Measurements from ENCODE around the gene CARM1.

The CARM1 gene

DNA sequence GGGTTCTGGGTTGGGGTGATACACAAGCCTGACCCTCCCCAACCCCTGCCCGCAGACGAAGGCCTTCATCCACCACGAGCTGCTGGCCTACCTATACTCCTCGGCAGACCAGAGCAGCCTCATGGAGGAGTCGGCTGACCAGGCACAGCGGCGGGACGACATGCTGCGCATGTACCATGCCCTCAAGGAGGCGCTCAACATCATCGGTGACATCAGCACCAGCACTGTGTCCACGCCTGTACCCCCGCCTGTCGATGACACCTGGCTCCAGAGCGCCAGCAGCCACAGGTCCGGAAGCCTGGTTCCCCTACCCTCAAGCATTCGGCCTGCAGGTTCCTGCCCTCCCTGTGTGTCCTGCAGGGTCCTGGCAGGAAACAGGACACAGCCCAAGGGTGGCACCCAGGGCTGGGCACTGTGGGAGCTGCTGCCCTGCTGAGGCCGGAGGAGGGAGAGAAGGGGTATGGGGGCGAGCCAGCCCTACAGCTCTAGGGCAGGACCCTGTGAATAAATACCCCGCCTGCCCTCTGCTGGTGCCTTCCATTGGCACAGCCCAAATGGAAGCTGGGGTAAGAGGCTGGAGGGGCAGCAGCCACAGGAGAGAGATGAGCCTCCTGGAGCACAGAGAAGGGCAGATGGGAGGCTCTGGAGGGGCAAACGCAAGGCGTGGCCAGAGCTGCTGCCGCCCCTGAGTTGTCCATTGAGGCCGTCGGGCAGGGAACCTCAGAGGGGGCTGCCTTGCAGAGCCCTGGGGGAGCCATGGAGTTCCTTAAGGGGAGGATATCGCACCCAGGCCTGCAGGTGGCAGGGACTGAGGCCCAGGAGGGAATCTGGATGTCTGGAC lies 42.2 kb upstream of the CARM1 start:
- no peak overlapping the region for H2AFZ ChIP-seq (ENCODE audit: low read depth, low read length)
- no peak overlapping the region for H3K23ac ChIP-seq (ENCODE audit: low read length in 2 of 2)
- H3K4ac ChIP-seq (ENCODE audit: low read depth in 1 of 2, low read length in 2 of 2), result no peak overlapping the region
- no peak overlapping the region for H2BK120ac ChIP-seq (ENCODE audit: low read depth, low read length)
- H2BK12ac ChIP-seq (ENCODE audit: low read length in 2 of 2), result peak overlapping the region in 1 of 2 experiments; percentile 24
- no peak overlapping the region for H2BK15ac ChIP-seq (ENCODE audit: low read depth, poor library complexity, severe bottlenecking)
- peaks cover 30% of the 10 kb centered on the region for H3K79me1 ChIP-seq (replicated peaks; ENCODE audit: low read length, poor library complexity, severe bottlenecking)
- no peak overlapping the region for H3K4me2 ChIP-seq (ENCODE audit: low read length, poor library complexity, severe bottlenecking)
- H4K91ac ChIP-seq (ENCODE audit: low read length), result peak overlapping the region; percentile 18
- peaks cover 75 to 88% of the 10 kb centered on the region in 2 experiments for H3K36me3 ChIP-seq (ENCODE audit: control insufficient read depth in 1 of 2, insufficient read depth in 2 of 2, low read depth in 1 of 2, low read length in 2 of 2)
- WGBS, result 94% methylated on average over 26 of the region's 26 CpGs
- H3K18ac ChIP-seq (ENCODE audit: low read depth in 1 of 2, low read length in 2 of 2), result no peak overlapping the region
- H3K4me3 ChIP-seq (ENCODE audit: insufficient read depth in 1 of 2, low read depth in 1 of 2, low read length in 2 of 2), result no peak overlapping the region
- H3K9me3 ChIP-seq (ENCODE audit: control insufficient read depth, low read length), result no peaks in the 10 kb centered on the region
- no peak overlapping the region for H3K27ac ChIP-seq (ENCODE audit: low read length, poor library complexity, severe bottlenecking)
- no peak overlapping the region for H3K14ac ChIP-seq (ENCODE audit: low read length in 2 of 2)
- no peak overlapping the region for H4K8ac ChIP-seq (ENCODE audit: low read length)
- no peak overlapping the region for H3K9ac ChIP-seq (ENCODE audit: low read length)
- H3K4me1 ChIP-seq (ENCODE audit: control insufficient read depth, insufficient read depth, low read depth, low read length), result no peaks in the 10 kb centered on the region
- no peaks in the 10 kb centered on the region for H3K27me3 ChIP-seq (ENCODE audit: control insufficient read depth in 1 of 2, insufficient read depth in 1 of 2, low read length in 2 of 2)
- H2AK5ac ChIP-seq (ENCODE audit: low read length, severe bottlenecking), result no peak overlapping the region
- DNase-seq, result no peak
- no peak overlapping the region for H2BK5ac ChIP-seq (ENCODE audit: low read depth, low read length, poor library complexity, severe bottlenecking)

DNA sequence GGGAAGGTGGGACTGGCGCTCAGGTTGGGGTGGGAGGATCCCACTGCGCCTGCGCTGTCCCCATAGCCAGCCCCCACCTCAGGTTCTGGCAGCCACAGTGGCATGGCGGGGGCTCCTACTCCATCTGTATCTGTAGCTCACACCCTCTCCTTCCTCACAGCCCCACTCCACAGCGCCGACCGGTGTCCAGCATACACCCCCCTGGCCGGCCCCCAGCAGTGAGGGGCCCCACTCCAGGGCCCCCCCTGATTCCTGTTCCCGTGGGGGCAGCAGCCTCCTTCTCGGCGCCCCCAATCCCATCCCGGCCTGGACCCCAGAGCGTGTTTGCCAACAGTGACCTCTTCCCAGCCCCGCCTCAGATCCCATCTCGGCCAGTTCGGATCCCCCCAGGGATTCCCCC lies 41.4 kb upstream of the CARM1 start:
- Histone ChIP-seq H4K91ac (ENCODE audit: low read length) (no peak overlapping the region), H2BK12ac (ENCODE audit: low read length in 2 of 2) (no peak overlapping the region), H4K8ac (ENCODE audit: low read length) (no peak overlapping the region), H2BK15ac (ENCODE audit: low read depth, poor library complexity, severe bottlenecking) (no peak overlapping the region), H3K14ac (ENCODE audit: low read length in 2 of 2) (no peak overlapping the region), H3K4ac (ENCODE audit: low read depth in 1 of 2, low read length in 2 of 2) (no peak overlapping the region), H3K9ac (ENCODE audit: low read length) (no peak overlapping the region), H3K23ac (ENCODE audit: low read length in 2 of 2) (no peak overlapping the region), H2AK5ac (ENCODE audit: low read length, severe bottlenecking) (no peak overlapping the region), H3K79me1 (replicated peaks; ENCODE audit: low read length, poor library complexity, severe bottlenecking) (peaks cover 26% of the 10 kb centered on the region), H2BK120ac (ENCODE audit: low read depth, low read length) (no peak overlapping the region), H3K9me3 (ENCODE audit: control insufficient read depth, low read length) (no peaks in the 10 kb centered on the region), H3K4me1 (ENCODE audit: control insufficient read depth, insufficient read depth, low read depth, low read length) (peaks cover 2% of the 10 kb centered on the region), H3K4me3 (ENCODE audit: insufficient read depth in 1 of 2, low read depth in 1 of 2, low read length in 2 of 2) (no peak overlapping the region), H3K4me2 (ENCODE audit: low read length, poor library complexity, severe bottlenecking) (no peak overlapping the region), H3K27ac (ENCODE audit: low read length, poor library complexity, severe bottlenecking) (no peak overlapping the region), H3K36me3 (ENCODE audit: control insufficient read depth in 1 of 2, insufficient read depth in 2 of 2, low read depth in 1 of 2, low read length in 2 of 2) (peaks cover 71 to 85% of the 10 kb centered on the region in 2 experiments), H3K27me3 (ENCODE audit: control insufficient read depth in 1 of 2, insufficient read depth in 1 of 2, low read length in 2 of 2) (no peaks in the 10 kb centered on the region), H3K18ac (ENCODE audit: low read depth in 1 of 2, low read length in 2 of 2) (no peak overlapping the region), H2BK5ac (ENCODE audit: low read depth, low read length, poor library complexity, severe bottlenecking) (no peak overlapping the region), H2AFZ (ENCODE audit: low read depth, low read length) (no peak overlapping the region)
- DNase-seq, result no peak
- WGBS, result 95% methylated on average over 13 of the region's 16 CpGs

DNA sequence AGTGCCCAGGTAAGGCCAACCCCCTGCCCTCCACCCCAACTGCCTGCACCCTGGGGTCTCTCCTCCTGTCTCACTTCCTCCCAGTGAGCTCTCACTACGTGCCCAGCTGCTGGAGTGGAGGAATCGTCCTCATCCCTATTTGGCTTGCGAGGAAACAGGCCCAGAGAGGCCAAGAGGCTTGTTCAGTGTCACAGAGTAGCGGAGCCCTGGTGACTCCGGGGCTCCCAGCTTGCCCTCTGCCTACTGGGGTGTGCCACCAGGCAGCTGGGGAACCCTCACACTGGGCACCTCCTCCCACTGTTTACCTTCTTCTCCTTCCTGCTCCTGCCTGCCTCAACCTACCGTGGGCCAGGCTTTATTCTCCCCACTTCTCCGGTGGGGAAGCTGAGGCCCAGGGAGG lies 41.0 kb upstream of the CARM1 start:
- Histone ChIP-seq H2BK15ac (ENCODE audit: low read depth, poor library complexity, severe bottlenecking) (no peak overlapping the region), H2AK5ac (ENCODE audit: low read length, severe bottlenecking) (no peak overlapping the region), H3K4me2 (ENCODE audit: low read length, poor library complexity, severe bottlenecking) (no peak overlapping the region), H3K9me3 (ENCODE audit: control insufficient read depth, low read length) (no peaks in the 10 kb centered on the region), H3K14ac (ENCODE audit: low read length in 2 of 2) (no peak overlapping the region), H4K8ac (ENCODE audit: low read length) (no peak overlapping the region), H3K27ac (ENCODE audit: low read length, poor library complexity, severe bottlenecking) (no peak overlapping the region), H3K4me3 (ENCODE audit: insufficient read depth in 1 of 2, low read depth in 1 of 2, low read length in 2 of 2) (no peak overlapping the region), H2AFZ (ENCODE audit: low read depth, low read length) (no peak overlapping the region), H3K9ac (ENCODE audit: low read length) (no peak overlapping the region), H3K27me3 (ENCODE audit: control insufficient read depth in 1 of 2, insufficient read depth in 1 of 2, low read length in 2 of 2) (no peaks in the 10 kb centered on the region), H3K4ac (ENCODE audit: low read depth in 1 of 2, low read length in 2 of 2) (no peak overlapping the region), H3K4me1 (ENCODE audit: control insufficient read depth, insufficient read depth, low read depth, low read length) (peaks cover 6% of the 10 kb centered on the region), H3K36me3 (ENCODE audit: control insufficient read depth in 1 of 2, insufficient read depth in 2 of 2, low read depth in 1 of 2, low read length in 2 of 2) (peaks cover 71 to 86% of the 10 kb centered on the region in 2 experiments), H2BK12ac (ENCODE audit: low read length in 2 of 2) (no peak overlapping the region), H4K91ac (ENCODE audit: low read length) (no peak overlapping the region), H2BK5ac (ENCODE audit: low read depth, low read length, poor library complexity, severe bottlenecking) (no peak overlapping the region), H3K79me1 (replicated peaks; ENCODE audit: low read length, poor library complexity, severe bottlenecking) (peaks cover 28% of the 10 kb centered on the region), H3K18ac (ENCODE audit: low read depth in 1 of 2, low read length in 2 of 2) (no peak overlapping the region), H3K23ac (ENCODE audit: low read length in 2 of 2) (no peak overlapping the region), H2BK120ac (ENCODE audit: low read depth, low read length) (no peak overlapping the region)
- 95% methylated on average over 7 of the region's 7 CpGs for WGBS
- DNase-seq, result no peak

DNA sequence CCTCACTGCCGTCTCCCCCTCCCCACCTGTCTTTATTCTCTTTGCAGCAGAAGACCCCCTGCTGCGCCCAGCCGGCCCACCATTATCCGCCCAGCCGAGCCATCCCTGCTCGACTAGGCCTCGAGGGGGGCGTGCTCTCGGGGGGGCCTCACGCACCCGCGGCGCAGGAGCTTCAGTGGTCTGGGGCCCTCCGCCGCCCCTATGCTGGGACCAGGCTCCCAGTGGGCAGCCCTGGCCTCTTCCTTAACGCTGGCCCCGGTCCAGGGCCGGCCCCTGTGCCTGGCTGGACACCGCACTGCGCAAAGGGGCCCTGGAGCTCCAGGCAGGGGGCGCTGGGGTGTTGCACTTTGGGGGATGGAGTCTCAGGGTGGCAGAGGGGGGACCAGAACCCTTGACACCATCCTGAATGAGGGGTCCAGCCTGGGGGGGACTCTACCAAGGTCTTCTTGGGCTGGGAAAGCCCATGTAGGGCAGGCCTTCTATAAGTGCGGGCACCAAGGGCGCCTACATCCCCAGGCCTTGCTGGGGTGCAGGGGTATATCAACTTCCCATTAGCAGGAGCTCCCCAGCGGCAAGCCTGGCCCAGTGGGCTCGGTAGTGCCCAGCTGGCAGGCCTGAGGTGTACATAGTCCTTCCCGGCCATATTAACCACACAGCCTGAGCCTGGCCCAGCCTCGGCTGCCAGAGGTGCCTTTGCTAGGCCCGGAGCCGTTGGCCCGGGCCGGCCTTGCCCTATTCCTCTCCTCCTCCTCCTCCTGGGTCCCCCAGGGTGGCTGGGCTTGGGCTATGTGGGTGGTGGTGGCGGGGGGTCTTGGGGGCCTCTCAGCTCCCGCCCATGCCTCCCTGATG lies 40.2 kb upstream of the CARM1 start:
- H3K27ac ChIP-seq (ENCODE audit: low read length, poor library complexity, severe bottlenecking), result no peak overlapping the region
- no peak overlapping the region for H3K4ac ChIP-seq (ENCODE audit: low read depth in 1 of 2, low read length in 2 of 2)
- no peak overlapping the region for H2AFZ ChIP-seq (ENCODE audit: low read depth, low read length)
- H3K9ac ChIP-seq (ENCODE audit: low read length), result no peak overlapping the region
- H3K79me1 ChIP-seq (replicated peaks; ENCODE audit: low read length, poor library complexity, severe bottlenecking), result peaks cover 28% of the 10 kb centered on the region
- H3K9me3 ChIP-seq (ENCODE audit: control insufficient read depth, low read length), result no peaks in the 10 kb centered on the region
- DNase-seq, result no peak
- no peak overlapping the region for H3K4me3 ChIP-seq (ENCODE audit: insufficient read depth in 1 of 2, low read depth in 1 of 2, low read length in 2 of 2)
- no peak overlapping the region for H2BK12ac ChIP-seq (ENCODE audit: low read length in 2 of 2)
- H2BK120ac ChIP-seq (ENCODE audit: low read depth, low read length), result no peak overlapping the region
- no peak overlapping the region for H2AK5ac ChIP-seq (ENCODE audit: low read length, severe bottlenecking)
- H3K4me2 ChIP-seq (ENCODE audit: low read length, poor library complexity, severe bottlenecking), result no peak overlapping the region
- H2BK5ac ChIP-seq (ENCODE audit: low read depth, low read length, poor library complexity, severe bottlenecking), result no peak overlapping the region
- no peaks in the 10 kb centered on the region for H3K27me3 ChIP-seq (ENCODE audit: control insufficient read depth in 1 of 2, insufficient read depth in 1 of 2, low read length in 2 of 2)
- H3K14ac ChIP-seq (ENCODE audit: low read length in 2 of 2), result no peak overlapping the region
- H3K4me1 ChIP-seq (ENCODE audit: control insufficient read depth, insufficient read depth, low read depth, low read length), result peaks cover 8% of the 10 kb centered on the region
- peaks cover 63 to 79% of the 10 kb centered on the region in 2 experiments for H3K36me3 ChIP-seq (ENCODE audit: control insufficient read depth in 1 of 2, insufficient read depth in 2 of 2, low read depth in 1 of 2, low read length in 2 of 2)
- no peak overlapping the region for H3K18ac ChIP-seq (ENCODE audit: low read depth in 1 of 2, low read length in 2 of 2)
- 97% methylated on average over 25 of the region's 33 CpGs for WGBS
- H4K8ac ChIP-seq (ENCODE audit: low read length), result peak overlapping the region; percentile 12
- H2BK15ac ChIP-seq (ENCODE audit: low read depth, poor library complexity, severe bottlenecking), result no peak overlapping the region
- no peak overlapping the region for H3K23ac ChIP-seq (ENCODE audit: low read length in 2 of 2)
- H4K91ac ChIP-seq (ENCODE audit: low read length), result no peak overlapping the region

Data from mesenchymal stem cell (in vitro differentiated cells and primary cell).